MCF 10A (cell line): Measurements from ENCODE around the gene GRIFIN. TPM values are rescaled to one million over a fixed set of nuclear protein-coding genes. Genes with fewer than 3 reads are reported as not detected.
"Not testable (repeated sequence)": the region's sequence is repeated elsewhere in the genome, so short reads cannot be mapped to it uniquely, and the experiment has no call there.

Experiments used
- BruUV-seq: library from RNA; stranded (reverse); fragments of 400-500 nt; replicated peaks from 2 replicates; lab custom pipeline; 2021; lab: Mats Ljungman, UMichigan
- CTCF ChIA-PET: fragments of 300-600 bp; sonication (Branson Sonifier 250); formaldehyde crosslinking; extraction: SDS; loops from one replicate; lab custom pipeline; 2021; ENCODE audit warnings: antibody characterized with exemption, inconsistent platforms; lab: Yijun Ruan, JAX
- POLR2A ChIA-PET: fragments of 300-600, 350-650 bp; sonication (Branson Sonifier 250); formaldehyde crosslinking; extraction: SDS; loops from one replicate; lab custom pipeline; 2020; ENCODE audit warnings: antibody characterized with exemption, inconsistent platforms; lab: Yijun Ruan, JAX
- DNase-seq: peaks from one replicate; pipeline ENCODE4 v3.0.0-alpha.2; 2018; ENCODE audit not compliant: unreplicated experiment
- H3K27ac Mint-ChIP-seq: one replicate; pipeline ENCODE4 v1.8.0; 2022; ENCODE audit warnings: mild to moderate bottlenecking, low read depth, mixed read lengths; ENCODE audit not compliant: unreplicated experiment
- H3K27me3 Mint-ChIP-seq: one replicate; pipeline ENCODE4 v1.8.0; 2022; ENCODE audit warnings: mixed read lengths; ENCODE audit not compliant: insufficient read depth, unreplicated experiment
- H3K36me3 Mint-ChIP-seq: one replicate; pipeline ENCODE4 v1.8.0; 2022; ENCODE audit warnings: mild to moderate bottlenecking, moderate library complexity, mixed read lengths; ENCODE audit not compliant: insufficient read depth, unreplicated experiment
- H3K4me1 Mint-ChIP-seq: one replicate; pipeline ENCODE4 v1.8.0; 2022; ENCODE audit warnings: mixed read lengths; ENCODE audit not compliant: insufficient read depth, unreplicated experiment
- H3K4me3 Mint-ChIP-seq: one replicate; pipeline ENCODE4 v1.8.0; 2022; ENCODE audit warnings: mild to moderate bottlenecking, moderate library complexity, mixed read lengths; ENCODE audit not compliant: unreplicated experiment
- H3K9me3 Mint-ChIP-seq: one replicate; pipeline ENCODE4 v1.8.0; 2022; ENCODE audit warnings: mixed read lengths; ENCODE audit not compliant: unreplicated experiment
- intact Hi-C: fragments of 100-400 bp; cut with micrococcal nuclease; formaldehyde crosslinking; loops from 2 replicates; pipeline ENCODE4 v1.14.1; 2022
- total RNA-seq: library from RNA; stranded (reverse); gene quantifications from 2 replicates; pipeline ENCODE4 v1.2.3, GENCODE V29; 2022
- TF ChIP-seq, protein P1 (sequence below): fragments of 200-600 bp; IDR thresholded peaks from one replicate; pipeline ENCODE4 v1.8.0; 2022; ENCODE audit warnings: antibody characterized with exemption, mild to moderate bottlenecking; ENCODE audit not compliant: unreplicated experiment

GRIFIN gene
- total RNA-seq, 1 experiment from 2014 or later, result not detected

GRCh38 chr7:2461268-2462026 is 14.8 kb downstream of the GRIFIN start:
- intact Hi-C loops, result no loop called here
- Mint-ChIP-seq H3K4me1 (peaks cover 10% of the 10 kb centered on the region), H3K4me3 (no peak overlapping the region), H3K36me3 (peaks cover 5% of the 10 kb centered on the region), H3K27me3 (no peaks in the 10 kb centered on the region), H3K9me3 (no peaks in the 10 kb centered on the region), H3K27ac (no peak overlapping the region)
- BruUV-seq, result no TSS peak
- no peak for DNase-seq
- POLR2A ChIA-PET, result no interaction called here
- TF ChIP-seq, protein P1, sequence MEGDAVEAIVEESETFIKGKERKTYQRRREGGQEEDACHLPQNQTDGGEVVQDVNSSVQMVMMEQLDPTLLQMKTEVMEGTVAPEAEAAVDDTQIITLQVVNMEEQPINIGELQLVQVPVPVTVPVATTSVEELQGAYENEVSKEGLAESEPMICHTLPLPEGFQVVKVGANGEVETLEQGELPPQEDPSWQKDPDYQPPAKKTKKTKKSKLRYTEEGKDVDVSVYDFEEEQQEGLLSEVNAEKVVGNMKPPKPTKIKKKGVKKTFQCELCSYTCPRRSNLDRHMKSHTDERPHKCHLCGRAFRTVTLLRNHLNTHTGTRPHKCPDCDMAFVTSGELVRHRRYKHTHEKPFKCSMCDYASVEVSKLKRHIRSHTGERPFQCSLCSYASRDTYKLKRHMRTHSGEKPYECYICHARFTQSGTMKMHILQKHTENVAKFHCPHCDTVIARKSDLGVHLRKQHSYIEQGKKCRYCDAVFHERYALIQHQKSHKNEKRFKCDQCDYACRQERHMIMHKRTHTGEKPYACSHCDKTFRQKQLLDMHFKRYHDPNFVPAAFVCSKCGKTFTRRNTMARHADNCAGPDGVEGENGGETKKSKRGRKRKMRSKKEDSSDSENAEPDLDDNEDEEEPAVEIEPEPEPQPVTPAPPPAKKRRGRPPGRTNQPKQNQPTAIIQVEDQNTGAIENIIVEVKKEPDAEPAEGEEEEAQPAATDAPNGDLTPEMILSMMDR, result no peak
- CTCF ChIA-PET, result interaction anchor here (0.7 kb wide), 1 partner anchor 1554 kb away, joined by 3 read pairs; no protein-coding TSS in a partner anchor

GRCh38 chr7:2460641-2461040 is 15.6 kb downstream of the GRIFIN start:
- TF ChIP-seq, protein P1, result no peak
- no peak for DNase-seq
- CTCF ChIA-PET, result interaction anchor here (1.1 to 2.1 kb wide), 2 partner anchors 8 to 11 kb away, joined by 4 to 10 read pairs; no protein-coding TSS in a partner anchor
- POLR2A ChIA-PET, result no interaction called here
- Mint-ChIP-seq H3K36me3 (peaks cover 5% of the 10 kb centered on the region), H3K27ac (no peak overlapping the region), H3K4me1 (peaks cover 10% of the 10 kb centered on the region), H3K27me3 (no peaks in the 10 kb centered on the region), H3K9me3 (no peaks in the 10 kb centered on the region), H3K4me3 (no peak overlapping the region)
- intact Hi-C loops, result no loop called here
- BruUV-seq, result no TSS peak

DNA sequence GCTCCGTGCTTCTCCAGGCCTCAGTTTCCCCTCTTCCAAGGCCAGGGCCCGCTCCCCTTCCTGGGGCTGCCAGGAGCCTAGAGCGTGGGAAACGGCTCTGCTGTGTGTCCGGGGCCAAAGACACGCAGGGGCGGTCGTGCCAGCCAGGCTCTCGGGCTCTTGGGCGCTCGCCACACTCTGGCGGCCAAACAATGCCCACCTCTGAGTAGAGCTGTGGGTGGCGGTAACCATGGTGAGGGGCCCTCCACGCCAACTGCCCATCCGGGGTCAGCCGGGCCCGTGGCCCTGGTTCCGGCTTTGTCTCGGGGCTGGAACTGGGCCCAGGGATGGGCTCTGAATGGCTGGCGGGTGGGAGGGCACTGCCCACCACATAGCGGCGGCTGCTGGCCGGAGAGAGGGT is 16.0 kb downstream of the GRIFIN start:
- CTCF ChIA-PET, result interaction anchor here (0.6 to 2.1 kb wide), 3 partner anchors 9 to 301 kb away, joined by 3 to 10 read pairs (median 4); no protein-coding TSS in a partner anchor

GRCh38 chr7:2459674-2460073 is 16.5 kb downstream of the GRIFIN start:
- intact Hi-C loops, result no loop called here
- no peak overlapping the region for H3K4me3 Mint-ChIP-seq
- H3K36me3 Mint-ChIP-seq, result peaks cover 5% of the 10 kb centered on the region
- BruUV-seq, result no TSS peak
- H3K9me3 Mint-ChIP-seq, result no peaks in the 10 kb centered on the region
- H3K27me3 Mint-ChIP-seq, result no peaks in the 10 kb centered on the region
- DNase-seq, result no peak
- peaks cover 10% of the 10 kb centered on the region for H3K4me1 Mint-ChIP-seq
- ChIA-PET CTCF (interaction anchor here (0.6 to 2.1 kb wide), 4 partner anchors 9 to 301 kb away, joined by 3 to 10 read pairs (median 4); no protein-coding TSS in a partner anchor), POLR2A (no interaction called here)
- H3K27ac Mint-ChIP-seq, result no peak overlapping the region
- TF ChIP-seq, protein P1, result no peak

More for the DNA sequence above, 16.0 kb downstream of the GRIFIN start:
- BruUV-seq, result no TSS peak
- peaks cover 5% of the 10 kb centered on the region for H3K36me3 Mint-ChIP-seq
- no peaks in the 10 kb centered on the region for H3K9me3 Mint-ChIP-seq
- DNase-seq, result no peak
- H3K4me1 Mint-ChIP-seq, result peaks cover 10% of the 10 kb centered on the region
- POLR2A ChIA-PET, result no interaction called here
- TF ChIP-seq, protein P1, result no peak
- H3K27ac Mint-ChIP-seq, result no peak overlapping the region
- H3K27me3 Mint-ChIP-seq, result no peaks in the 10 kb centered on the region
- intact Hi-C loops, result no loop called here
- no peak overlapping the region for H3K4me3 Mint-ChIP-seq

- intact Hi-C loops, H3K4me3 Mint-ChIP-seq, BruUV-seq, DNase-seq, H3K27me3 Mint-ChIP-seq, H3K36me3 Mint-ChIP-seq, H3K9me3 Mint-ChIP-seq, H3K4me1 Mint-ChIP-seq, H3K27ac Mint-ChIP-seq: not testable (repeated sequence)
- ChIA-PET CTCF (interaction anchor here (0.7 to 6.2 kb wide), 8 partner anchors 11 to 256 kb away, joined by 3 to 48 read pairs (median 4); no protein-coding TSS in a partner anchor), POLR2A (interaction anchor here (0.9 kb wide), 1 partner anchor 17 kb away, joined by 7 read pairs; no protein-coding TSS in a partner anchor)
Measured at GRCh38 chr7:2453849-2454248, 22.3 kb downstream of the GRIFIN start.
